Activated T-cell treated with anti-CD3 and anti-CD28 coated beads, Interleukin-2, amount 50 U/mL, for 1 hour (primary cell): ENCODE measurements around the gene NAIP.
"Not testable (repeated sequence)": the region's sequence is repeated elsewhere in the genome, so short reads cannot be mapped to it uniquely, and the experiment has no call there.

Experiments used
- DNase-seq: peaks from one replicate; pipeline ENCODE4 v3.0.0-alpha.2; 2020

The NAIP gene, protein sequence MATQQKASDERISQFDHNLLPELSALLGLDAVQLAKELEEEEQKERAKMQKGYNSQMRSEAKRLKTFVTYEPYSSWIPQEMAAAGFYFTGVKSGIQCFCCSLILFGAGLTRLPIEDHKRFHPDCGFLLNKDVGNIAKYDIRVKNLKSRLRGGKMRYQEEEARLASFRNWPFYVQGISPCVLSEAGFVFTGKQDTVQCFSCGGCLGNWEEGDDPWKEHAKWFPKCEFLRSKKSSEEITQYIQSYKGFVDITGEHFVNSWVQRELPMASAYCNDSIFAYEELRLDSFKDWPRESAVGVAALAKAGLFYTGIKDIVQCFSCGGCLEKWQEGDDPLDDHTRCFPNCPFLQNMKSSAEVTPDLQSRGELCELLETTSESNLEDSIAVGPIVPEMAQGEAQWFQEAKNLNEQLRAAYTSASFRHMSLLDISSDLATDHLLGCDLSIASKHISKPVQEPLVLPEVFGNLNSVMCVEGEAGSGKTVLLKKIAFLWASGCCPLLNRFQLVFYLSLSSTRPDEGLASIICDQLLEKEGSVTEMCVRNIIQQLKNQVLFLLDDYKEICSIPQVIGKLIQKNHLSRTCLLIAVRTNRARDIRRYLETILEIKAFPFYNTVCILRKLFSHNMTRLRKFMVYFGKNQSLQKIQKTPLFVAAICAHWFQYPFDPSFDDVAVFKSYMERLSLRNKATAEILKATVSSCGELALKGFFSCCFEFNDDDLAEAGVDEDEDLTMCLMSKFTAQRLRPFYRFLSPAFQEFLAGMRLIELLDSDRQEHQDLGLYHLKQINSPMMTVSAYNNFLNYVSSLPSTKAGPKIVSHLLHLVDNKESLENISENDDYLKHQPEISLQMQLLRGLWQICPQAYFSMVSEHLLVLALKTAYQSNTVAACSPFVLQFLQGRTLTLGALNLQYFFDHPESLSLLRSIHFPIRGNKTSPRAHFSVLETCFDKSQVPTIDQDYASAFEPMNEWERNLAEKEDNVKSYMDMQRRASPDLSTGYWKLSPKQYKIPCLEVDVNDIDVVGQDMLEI (N-terminal part only)

DNA sequence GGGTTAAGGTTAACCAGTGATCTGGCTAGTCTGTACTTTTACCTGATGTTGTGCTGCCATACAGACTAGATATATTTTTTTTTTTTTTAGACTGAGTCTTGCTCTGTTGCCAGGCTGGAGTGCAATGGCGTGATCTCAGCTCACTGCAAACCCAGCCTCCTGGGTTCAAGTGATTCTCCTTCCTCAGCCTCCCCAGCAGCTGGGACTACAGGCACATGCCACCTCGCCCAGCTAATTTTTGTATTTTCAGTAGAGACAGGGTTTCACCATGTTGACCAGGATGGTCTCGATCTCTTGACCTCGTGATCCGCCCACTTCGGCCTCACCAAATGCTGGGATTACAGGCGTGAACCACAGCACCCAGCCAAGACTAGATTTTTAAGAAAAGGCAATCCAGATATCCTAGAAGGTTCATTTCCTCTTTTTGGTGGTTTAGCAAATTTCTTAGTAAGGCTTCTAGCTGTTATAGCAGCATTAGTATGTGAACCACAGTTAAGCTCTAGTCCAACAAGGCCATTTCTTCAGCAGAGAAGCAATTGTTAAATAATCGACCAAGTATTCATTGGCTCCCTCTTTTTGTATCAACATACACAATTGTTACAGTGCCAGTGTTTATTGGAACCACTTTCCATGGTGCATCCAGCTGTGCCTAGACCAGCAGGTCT lies at the start of gene NAIP:
NAIP (minus strand) TSS at position 51 of the 665 bp plus-strand sequence. CDS start 12,424 bp downstream, outside the sequence.
- not testable (repeated sequence) for DNase-seq

DNA sequence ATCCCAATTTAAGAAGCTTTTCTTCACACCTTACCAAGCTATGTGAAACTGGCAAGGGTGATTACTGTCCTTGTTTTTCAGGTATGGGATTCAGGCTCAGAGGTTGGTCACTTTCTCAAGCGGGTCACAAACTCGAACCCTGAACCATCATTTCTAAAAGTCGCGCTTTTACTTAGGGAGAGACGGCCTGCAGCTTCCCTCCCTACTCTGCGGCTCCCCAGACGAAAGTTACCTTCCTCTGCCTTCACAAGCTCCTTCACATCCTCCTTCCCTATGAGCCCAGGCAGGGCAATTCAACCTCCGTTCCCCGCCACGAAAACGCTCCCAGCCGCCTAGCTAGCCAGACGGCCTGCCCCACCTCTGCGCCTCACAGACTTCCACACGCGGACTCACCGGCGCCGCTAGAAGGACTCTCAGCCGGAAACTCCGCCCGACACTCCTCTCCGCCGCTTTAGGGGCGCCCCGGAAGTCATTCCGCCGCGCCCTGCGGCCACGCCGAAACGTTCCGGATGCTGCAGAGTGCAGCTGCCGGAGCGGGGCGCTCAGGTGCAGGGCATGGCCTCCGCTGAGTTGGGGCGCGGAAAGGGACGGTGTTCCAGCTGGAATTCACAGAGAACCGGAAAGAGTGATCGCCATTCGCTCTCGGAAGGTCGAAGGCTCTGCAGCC lies 42.3 kb upstream of the NAIP start, which contains the start of gene GTF2H2:
GTF2H2 (minus strand) TSS at position 415 of the 667 bp plus-strand sequence. CDS start 4,913 bp downstream, outside the sequence.
- not testable (repeated sequence) for DNase-seq

DNA sequence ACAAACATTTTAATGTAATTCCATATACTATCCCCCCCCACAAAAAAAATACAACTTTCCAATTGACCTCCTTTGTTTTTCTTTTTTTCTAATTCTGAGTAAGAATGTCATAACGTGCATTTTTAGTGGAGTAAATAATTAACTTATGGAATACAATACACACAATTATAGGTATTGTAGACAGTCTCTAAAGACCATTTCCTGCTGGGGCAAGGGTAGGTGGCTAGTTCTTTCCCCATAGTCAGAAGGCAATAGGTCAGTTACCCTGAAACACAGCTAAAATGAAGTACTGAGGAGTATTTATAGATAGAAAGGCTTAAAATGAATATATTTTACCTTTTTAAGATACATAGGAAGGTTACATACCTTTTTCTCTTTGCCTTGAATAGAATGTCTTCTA lies 36.2 kb upstream of the NAIP start:
- not testable (repeated sequence) for DNase-seq

DNA sequence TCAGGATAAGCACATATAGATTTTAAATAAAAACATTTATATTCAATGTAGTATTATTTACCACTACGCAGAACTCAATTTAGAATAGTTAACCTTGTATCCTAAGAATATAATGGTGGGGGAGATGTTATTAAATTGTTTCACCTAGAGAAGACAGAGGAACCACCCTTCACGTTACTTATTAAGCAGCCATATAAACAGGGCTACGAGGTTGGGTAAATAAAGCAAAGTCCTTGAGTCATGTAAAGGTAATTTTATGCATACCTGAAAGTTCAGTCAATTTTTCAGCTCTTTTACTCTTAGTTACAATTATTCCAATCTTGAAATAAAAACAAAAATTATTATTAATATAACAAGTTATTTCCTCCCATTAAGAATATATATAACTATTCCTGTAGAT lies 34.3 kb upstream of the NAIP start:
- DNase-seq = not testable (repeated sequence)

DNA sequence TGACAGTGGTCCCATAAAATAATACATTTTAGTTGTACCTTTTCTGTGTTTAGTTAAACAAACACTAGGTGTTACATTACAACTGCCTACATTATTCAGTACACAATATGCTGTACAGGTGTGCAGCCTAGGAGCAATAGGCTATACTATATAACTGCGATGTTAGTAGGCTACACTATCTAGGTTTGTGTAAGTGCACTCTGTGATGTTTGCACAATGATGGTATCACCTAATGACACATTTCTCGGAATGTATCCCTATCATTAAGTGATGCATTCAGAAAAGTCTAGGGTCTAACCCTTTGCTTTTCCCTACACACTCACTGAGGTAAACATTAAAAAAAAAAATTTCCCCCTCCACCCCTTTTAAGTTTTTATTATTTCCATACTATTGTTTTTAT lies 19.7 kb upstream of the NAIP start:
- DNase-seq = not testable (repeated sequence)

DNA sequence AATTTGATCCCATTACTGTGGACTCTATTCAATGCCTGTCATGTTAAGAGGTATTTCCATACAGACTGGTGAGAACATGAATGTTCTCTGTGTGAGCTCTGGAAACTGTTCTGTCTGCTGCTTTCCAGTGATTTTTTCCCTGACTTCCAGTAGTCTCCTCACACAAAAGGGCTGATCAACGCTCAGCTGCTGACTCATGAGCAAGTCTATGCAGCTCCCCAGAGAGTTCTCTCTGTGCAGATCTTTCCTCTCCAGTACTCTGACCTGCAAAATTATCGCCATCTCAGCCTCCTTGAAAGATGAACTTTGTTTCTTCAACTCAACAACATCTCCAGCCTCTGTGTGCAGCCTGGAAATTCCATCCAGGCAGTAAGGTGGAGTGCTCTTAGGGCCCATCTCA lies 19.0 kb upstream of the NAIP start:
- not testable (repeated sequence) for DNase-seq

DNA sequence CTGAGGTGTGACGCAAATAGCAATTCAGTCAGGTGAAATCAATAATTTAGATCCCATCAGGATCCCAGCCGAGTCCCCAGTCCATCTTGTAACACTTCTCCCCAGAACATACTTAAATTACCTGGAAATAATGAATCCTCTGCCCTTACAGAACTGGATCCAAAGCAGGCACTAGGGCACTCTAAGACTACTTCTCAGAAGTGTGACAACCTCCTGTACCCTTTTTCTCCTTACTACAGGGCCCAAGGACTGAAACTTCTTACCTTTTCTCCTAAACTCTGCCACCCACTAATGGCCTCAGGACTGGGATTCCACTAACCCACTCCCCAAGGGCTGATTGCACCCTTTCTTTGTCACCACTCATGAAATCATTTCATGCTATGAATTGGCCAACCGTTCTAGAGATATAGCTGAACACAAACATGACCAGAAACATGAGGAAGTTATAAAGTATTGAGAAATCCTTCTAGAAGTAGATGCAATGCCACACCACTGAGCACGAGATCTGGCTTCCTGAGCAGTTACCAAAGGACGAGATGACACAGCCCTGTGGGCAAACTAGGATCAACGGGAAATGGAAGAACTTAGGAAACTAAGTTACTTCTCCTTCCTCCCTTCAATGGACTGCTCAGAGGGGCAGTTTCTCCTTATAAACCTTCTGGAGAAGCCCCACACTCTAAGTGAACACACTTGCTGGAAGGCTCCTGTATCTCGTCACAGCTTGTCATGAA lies 6.1 kb upstream of the NAIP start:
- DNase-seq = not testable (repeated sequence)

DNA sequence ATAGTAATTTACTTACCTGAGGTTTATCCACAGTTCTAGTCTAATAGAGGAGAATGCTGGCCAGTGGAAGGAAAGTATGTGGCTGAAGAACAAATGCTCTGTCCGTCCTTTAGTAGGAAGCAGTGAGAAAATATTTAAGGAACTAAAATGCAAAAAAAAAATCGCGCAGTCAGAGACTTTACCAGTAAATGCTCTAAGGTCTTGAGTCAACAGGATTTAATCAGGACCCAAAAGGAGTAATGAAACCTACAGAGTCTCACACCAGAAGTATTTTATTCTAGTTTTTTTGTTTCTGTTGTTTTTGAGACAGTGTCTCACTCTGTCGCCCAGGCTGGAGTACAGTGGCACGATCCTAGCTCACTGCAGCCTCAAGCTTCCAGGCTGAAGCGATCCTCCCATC lies 4.5 kb downstream of the NAIP start:
- DNase-seq = not testable (repeated sequence)

DNA sequence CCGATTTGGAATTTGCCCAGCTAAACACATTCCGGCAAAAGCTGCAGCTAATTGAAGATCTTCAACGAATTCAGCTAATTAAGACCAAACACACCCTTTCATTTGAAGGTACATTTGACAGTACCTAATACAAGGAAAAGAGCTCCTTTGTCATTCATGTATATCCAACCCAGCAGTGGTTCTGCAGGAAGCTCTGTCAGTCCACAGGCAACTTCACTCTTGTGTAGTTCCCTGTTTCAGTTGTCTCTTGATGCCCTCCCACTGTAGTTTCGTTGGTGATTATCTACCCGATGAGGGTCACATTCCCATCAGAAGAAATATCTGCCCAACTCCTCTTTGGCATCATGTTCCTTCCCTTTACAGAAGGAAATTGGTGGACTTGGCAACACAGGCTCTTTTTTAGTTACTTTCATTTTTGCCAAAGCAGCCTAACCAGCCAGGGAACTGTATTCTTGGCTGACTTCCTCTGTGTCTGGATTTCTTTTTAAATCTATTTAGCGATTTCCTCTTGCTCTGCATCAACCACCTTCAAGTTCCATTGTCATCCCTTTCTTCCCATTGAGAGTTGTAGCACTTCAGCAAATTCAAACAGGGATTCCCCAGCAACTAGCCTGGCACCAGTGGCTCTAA lies 6.6 kb downstream of the NAIP start:
- DNase-seq = not testable (repeated sequence)

DNA sequence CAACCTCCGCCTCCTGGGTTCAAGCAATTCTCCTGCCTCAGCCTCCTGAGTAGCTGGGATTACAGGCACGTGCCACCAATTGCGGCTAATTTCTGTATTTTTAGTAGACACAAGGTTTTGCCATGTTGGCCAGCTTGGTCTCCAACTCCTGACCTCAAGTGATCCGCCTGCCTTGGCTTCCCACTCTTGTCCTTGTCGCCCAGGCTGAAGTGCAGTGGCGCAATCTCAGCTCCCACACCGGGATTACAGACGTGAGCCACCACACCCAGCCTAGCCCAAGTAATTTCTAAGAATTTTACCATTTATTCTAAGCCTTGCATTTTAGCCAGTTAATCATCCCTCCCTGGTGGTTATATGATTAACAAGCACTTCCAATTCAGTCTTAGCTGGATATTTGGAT lies 11.0 kb downstream of the NAIP start:
- DNase-seq = no peak

DNA sequence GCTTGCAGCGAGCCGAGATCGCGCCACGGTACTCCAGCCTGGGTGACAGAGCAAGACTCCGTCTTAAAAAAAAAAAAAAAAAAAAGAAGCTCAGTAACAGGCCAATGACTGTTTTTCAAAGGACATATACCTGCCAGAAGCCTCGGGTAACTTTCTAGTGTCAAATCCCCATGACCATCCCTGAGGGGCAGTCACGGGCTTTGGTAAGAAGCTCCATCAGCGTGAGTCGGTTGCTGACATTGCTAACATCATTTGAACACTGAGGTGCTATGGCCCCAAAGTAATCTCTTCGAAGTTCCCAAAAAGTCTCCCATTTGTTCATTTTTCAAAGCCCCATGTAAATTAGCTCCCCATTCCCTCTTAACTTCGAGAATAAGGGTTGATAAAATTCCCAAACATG lies 11.6 kb downstream of the NAIP start:
- DNase-seq = no peak

DNA sequence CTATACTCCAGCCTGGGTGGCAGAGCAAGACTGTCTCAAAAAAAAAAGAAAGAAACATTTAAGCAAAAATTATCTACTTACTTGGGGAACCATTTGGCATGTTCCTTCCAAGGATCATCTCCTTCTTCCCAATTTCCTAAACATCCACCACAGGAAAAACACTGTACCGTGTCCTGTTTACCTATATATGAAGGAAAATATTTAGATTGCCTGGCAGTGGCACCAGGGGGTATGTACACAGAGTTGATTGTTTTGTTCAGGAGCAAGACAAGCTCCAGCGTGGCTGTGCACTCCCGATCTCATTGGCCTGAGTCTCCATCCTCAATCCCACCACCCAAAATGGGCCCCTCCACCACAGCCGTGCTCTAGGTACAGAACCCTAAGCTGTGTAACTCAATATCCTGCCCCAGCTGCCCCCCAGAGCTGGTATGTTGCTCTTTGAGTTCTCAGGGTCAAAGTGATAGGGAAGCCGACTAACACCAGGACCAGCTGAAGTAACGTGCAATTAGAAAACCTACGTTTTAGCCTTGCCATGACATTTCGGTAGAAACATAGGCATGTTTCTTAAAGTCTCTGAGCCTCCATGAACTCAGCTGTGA lies 13.8 kb downstream of the NAIP start:
- DNase-seq = no peak

DNA sequence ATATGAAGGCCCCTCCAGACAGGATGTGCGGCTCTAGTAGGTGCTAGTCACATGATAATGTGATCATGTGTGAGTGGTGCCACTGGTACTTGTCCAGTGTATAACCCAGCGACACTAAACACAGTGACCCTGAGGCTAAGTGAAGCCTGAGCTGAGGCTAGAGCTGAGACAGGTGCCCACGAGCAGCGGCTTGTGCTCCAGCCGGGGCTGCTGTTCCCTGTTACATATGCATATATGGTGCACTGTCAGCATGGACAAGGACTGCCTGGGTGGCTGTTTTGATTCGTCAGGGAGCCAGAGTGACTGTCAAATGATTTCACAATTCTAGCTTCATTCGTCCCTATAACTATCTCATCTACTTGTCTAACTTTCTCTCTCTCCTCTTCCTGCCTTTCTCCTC lies 18.2 kb downstream of the NAIP start:
- not testable (repeated sequence) for DNase-seq

DNA sequence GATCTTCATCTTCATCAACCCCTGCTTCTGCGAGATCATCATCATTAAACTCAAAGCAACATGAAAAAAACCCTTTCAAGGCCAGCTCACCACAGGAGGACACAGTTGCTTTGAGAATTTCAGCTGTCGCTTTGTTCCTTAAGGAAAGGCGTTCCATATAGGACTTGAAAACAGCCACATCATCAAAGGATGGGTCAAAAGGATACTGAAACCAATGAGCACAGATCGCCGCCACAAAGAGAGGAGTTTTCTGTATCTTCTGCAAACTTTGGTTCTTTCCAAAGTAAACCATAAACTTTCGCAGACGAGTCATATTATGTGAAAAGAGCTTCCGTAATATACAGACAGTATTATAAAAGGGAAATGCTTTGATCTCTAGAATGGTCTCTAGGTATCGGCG lies 40.3 kb downstream of the NAIP start:
- not testable (repeated sequence) for DNase-seq

DNA sequence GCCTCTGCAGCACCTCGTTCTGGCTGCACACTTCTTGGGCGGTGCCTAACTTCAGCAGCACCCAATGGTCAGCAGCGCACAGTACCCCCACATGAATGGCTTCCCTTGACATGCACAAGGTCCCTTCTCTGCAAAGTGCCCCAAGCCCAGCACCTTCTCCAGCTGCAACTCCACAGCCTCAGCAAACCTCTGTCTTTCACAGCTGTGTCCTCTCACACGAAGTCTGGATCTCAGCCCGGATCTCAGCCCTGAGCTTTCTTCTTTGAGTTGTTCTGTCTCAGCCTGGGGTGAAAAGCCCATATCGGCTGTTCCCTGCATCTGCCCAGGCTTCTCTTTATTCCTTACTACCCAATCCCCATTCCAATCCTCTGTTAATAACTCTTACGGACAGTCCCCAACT lies 57.9 kb downstream of the NAIP start:
- not testable (repeated sequence) for DNase-seq

DNA sequence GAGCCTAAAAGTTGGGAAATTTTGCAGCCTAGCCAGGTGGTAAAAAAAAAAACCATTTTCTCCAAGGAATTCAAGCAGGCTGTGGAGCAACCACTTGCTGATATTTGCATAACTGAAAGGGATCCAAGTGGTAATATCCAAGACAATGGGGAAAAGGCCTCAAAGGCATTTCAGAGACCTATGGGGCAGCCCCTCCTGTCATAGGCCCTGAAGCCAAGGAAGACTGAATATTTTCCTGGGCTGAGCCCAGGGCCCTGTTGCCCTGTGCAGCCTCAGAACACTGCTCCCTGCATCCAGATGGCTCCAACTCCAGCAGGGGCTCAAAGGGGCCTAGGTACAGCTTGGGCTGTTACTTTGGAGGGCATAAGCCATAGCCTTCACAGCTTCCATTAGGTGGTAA lies 60.6 kb downstream of the NAIP start:
- not testable (repeated sequence) for DNase-seq

DNA sequence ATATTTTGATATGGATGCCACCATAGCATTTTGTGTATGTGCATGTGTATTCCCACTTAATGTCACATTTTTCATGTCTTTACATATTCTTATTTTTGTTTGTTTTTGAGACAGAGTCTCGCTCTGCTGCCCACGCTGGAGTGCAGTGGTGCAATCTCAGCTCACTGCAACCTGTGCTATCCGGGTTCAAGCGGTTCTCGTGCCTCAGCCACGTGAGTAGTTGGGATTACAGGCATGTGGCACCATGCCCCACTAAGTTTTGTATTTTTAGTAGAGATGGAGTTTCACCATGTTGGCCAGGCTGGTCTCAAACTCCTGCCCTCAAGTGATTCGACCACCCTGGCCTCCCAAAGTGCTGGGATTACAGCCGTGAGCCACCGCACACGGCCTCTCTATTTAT lies 72.1 kb downstream of the NAIP start:
- not testable (repeated sequence) for DNase-seq

DNA sequence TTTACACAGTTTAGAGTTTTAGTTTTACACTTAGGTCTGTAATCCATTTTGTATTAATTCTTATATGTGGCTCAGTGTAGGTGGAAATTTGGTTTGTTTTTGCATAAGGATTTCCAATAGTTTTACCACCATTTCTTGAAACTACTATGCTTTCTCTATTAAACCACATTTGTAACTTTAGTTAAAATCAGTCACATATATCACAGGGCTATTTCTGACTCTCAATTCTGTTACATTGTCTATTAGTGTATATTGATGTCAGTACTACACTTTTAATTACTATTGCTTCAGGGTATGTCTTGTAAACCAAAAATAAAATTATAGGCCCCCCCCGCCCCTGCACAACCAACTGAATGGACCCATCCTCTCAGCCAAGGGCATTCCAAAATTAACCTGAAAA lies 92.6 kb downstream of the NAIP start:
- DNase-seq = not testable (repeated sequence)

DNA sequence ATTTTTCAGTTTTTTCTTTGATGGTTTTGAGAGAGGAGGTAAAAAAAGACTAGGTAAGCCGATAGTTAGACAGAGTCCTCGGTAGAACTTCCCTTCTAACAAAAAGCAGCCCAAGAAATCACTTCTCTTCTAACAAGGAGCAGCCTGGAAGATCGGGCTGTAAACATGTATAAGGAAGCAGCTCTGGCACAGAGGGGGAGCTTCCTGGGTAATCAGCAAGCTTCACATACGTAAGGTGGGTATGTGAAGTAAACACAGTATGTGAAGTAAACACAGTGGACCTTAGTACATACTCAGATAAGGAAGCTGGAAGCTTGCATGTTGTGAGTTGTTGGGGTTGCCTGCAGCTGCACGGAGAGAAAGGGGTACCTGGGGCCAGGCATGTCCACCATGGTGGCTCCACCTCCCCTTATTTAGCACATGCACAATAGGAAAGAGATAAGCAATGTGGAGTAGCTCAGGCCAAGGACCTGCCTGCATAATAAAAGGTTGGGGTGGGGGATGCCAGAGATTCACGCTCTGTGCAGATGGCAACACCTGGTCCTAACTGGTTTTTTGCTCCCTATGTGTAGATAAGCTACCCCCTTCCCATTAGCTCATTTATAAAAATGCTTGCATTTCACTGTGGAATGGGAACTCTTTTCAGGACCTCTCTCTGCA lies 93.3 kb downstream of the NAIP start:
- not testable (repeated sequence) for DNase-seq

DNA sequence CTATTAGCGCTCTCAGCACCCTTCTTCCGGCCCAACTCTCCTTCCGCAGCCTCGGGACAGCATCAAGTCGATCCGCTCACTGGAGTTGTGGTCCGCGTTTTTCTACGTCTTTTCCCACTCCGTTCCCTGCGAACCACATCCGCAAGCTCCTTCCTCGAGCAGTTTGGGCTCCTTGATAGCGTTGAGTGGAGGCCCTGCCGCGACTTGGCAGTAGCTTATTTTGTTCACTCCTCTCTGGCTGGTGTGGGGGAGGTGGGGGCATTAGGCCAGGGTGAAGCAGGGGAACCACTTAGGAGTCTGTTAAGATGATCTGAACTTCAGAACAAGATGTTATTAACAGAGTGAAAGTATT lies 100.0 kb downstream of the NAIP start:
- DNase-seq = not testable (repeated sequence)
